Measurements from ENCODE around the gene IQSEC1. TPM values are rescaled to one million over a fixed set of nuclear protein-coding genes. Genes with fewer than 3 reads are reported as not detected.
A peak's percentile ranks its signal among the peaks of the same experiment; 100 is the strongest.

IQSEC1 gene
- total RNA-seq, 1 donor from 2014 or later = 82.3 TPM

- no peak for TF ChIP-seq CTCF (IDR thresholded peaks at IDR 0.05)
- Histone ChIP-seq H3K4me1 (peaks cover 27% of the 10 kb centered on the region), H3K27ac (no peak overlapping the region), H3K9me3 (no peaks in the 10 kb centered on the region), H3K27me3 (ENCODE audit: low read depth) (no peaks in the 10 kb centered on the region), H3K36me3 (no peaks in the 10 kb centered on the region), H3K4me3 (no peak overlapping the region)
- ATAC-seq (no peak), DNase-seq (no peak)
- intact Hi-C loops (cut with DNase I) = no loop called here
These were observed 82.3 kb downstream of the IQSEC1 start for GRCh38 chr3:12990781-12991480.

DNA sequence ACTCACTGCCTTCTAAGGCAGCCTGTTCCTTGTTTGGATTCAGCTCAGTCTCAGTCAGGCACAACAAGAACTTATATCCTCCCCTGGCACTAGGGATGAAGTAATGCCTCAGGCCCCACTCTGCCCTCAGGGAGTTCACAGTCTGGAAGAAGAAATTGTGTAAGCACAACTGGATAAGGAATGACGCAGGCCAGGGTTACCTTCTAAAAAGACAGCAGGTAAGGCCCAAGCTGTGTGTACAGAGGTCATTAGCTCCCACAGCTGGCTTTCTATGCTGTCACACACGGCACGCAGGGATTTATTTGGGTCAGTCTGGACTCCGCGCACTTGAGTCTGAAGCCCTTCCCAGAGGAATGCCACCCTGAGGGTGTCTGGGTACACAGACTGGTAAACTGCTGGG, 82.9 kb downstream of the IQSEC1 start:
- no peaks in the 10 kb centered on the region for H3K27me3 ChIP-seq (ENCODE audit: low read depth)
- DNase-seq (no peak), ATAC-seq (no peak)
- H3K27ac ChIP-seq = no peak overlapping the region
- intact Hi-C loops (cut with DNase I) = no loop called here
- peaks cover 21% of the 10 kb centered on the region for H3K4me1 ChIP-seq
- H3K9me3 ChIP-seq = no peaks in the 10 kb centered on the region
- H3K4me3 ChIP-seq = no peak overlapping the region
- TF ChIP-seq CTCF (IDR thresholded peaks at IDR 0.05) = no peak
- no peaks in the 10 kb centered on the region for H3K36me3 ChIP-seq

DNA sequence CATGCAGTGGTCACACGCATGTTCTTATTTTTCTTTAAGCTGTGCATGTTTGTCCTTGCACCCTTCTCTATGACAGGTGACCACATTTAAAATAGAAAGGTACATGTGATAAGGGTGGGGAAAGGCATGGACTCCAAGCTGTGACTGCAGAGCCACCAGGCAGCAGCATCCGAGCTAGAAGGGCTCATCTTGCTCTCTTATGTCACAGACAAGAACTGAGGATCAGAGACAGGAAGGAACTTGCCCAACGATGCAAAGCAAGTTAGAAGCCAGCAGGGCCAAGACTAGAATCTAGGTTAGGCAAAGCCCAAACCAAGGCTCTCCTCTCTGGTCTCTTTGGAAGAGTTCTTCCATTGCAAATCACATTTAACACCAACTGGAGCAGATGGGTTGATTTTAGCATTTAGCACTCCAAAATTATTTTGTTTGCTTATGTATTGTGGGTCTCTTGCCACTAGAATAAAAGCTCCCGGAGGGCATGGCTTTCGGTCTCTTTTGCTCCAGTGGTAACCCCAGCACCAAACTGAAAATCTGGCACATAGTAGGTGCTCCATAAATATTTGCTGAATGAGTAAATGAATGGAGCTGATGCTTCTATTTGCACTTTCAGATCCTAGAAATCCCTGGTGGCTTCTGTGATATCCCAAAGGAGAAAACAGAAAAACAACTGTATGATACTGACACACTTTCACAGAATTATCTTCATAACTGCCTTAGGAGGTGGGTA, 84.3 kb downstream of the IQSEC1 start:
- no peaks in the 10 kb centered on the region for H3K36me3 ChIP-seq
- no peaks in the 10 kb centered on the region for H3K9me3 ChIP-seq
- H3K4me3 ChIP-seq = no peak overlapping the region
- intact Hi-C loops (cut with DNase I) = no loop called here
- peaks cover 20% of the 10 kb centered on the region for H3K4me1 ChIP-seq
- DNase-seq = no peak
- H3K27me3 ChIP-seq (ENCODE audit: low read depth) = no peaks in the 10 kb centered on the region
- no peak for TF ChIP-seq CTCF (IDR thresholded peaks at IDR 0.05)
- no peak overlapping the region for H3K27ac ChIP-seq
- ATAC-seq = no peak

DNA sequence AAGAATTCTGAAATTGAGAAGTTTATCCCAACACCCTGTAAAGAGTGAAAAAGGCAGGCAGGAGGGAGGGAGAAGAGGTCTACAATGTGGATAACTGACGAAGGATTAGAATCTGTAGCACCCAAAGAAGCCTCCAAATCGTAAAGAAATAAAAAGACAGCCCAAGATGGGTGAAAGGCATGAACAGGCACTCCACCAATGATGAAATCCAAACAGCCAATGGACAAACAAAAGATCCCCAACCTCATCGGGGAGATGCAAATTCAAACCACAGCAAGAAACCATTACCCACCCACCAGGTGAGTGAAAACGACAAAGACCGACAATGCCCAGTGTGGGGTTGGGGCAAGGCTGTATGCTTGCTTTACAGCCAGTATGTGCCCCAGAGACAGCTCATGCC, 85.6 kb downstream of the IQSEC1 start:
- no peak for TF ChIP-seq CTCF (IDR thresholded peaks at IDR 0.05)
- no peak overlapping the region for H3K27ac ChIP-seq
- no peaks in the 10 kb centered on the region for H3K36me3 ChIP-seq
- H3K4me1 ChIP-seq = peaks cover 10% of the 10 kb centered on the region
- DNase-seq = no peak
- no peak overlapping the region for H3K4me3 ChIP-seq
- intact Hi-C loops (cut with DNase I) = no loop called here
- H3K27me3 ChIP-seq (ENCODE audit: low read depth) = no peaks in the 10 kb centered on the region
- H3K9me3 ChIP-seq = no peaks in the 10 kb centered on the region
- ATAC-seq = no peak

DNA sequence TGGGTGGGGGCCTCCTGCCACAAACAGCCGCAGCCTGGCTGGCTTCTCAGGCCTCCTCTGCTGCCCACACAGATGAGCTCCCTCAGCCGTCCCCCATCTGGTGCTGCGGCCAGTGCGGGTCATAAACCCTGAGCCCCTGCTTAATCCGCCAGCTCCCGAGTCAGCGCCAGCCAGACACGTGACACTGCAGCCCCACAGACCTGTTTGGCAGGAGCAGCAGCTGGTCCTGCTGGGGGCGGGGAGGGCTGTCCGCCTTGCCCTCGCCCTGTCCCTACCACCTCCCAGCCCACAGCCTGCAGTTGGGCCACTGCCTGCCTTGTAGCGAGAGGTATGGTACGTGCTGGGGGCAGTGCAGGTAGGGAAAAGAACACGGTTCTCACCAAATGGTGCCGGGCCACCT, 86.2 kb downstream of the IQSEC1 start:
- intact Hi-C loops (cut with DNase I) = no loop called here
- no peak overlapping the region for H3K4me3 ChIP-seq
- no peaks in the 10 kb centered on the region for H3K27me3 ChIP-seq (ENCODE audit: low read depth)
- no peaks in the 10 kb centered on the region for H3K36me3 ChIP-seq
- DNase-seq = no peak
- H3K9me3 ChIP-seq = no peaks in the 10 kb centered on the region
- ATAC-seq = peak in 1 of 2 donors; percentile 16
- no peak for TF ChIP-seq CTCF (IDR thresholded peaks at IDR 0.05)
- peaks cover 4% of the 10 kb centered on the region for H3K4me1 ChIP-seq
- H3K27ac ChIP-seq = no peak overlapping the region

All from lower lobe of right lung (tissue), 2 donors.